Right ventricle myocardium inferior (tissue), 1 donor: Measurements from ENCODE around the gene ARHGEF37. TPM values are rescaled to one million over a fixed set of nuclear protein-coding genes. Genes with fewer than 3 reads are reported as not detected.
A peak's percentile ranks its signal among the peaks of the same experiment; 100 is the strongest.
"Not testable (repeated sequence)": the region's sequence is repeated elsewhere in the genome, so short reads cannot be mapped to it uniquely, and the experiment has no call there.

Experiments used
- ATAC-seq: fragments of 200-7000 bp; cut with Tn5 transposase; one replicate; pipeline ENCODE4 v1.9.1; 2020; ENCODE audit warnings: mild to moderate bottlenecking, moderate library complexity
- DNase-seq: peaks from one replicate; pipeline ENCODE4 v3.0.0; 2021; ENCODE audit errors: missing footprints
- intact Hi-C: fragments of 100-400 bp; cut with DNase I; formaldehyde crosslinking; loops from one replicate; pipeline ENCODE4 v1.11.0; 2022
- long read RNA-seq: library from polyadenylated mRNA; unstranded; transcript quantifications from one replicate; pipeline ENCODE4 v2.0.0, GENCODE V29; 2021
- total RNA-seq: library from RNA; stranded (reverse); fragmentation: NEBNext Ultra II Directional; extraction: Animal tissue kit (Norgen Biotek cat#: 25700); gene quantifications from one replicate; pipeline ENCODE4 v1.2.1, GENCODE V29; 2021
- donor health status: DM: no; HTN: yes; CAD: no; lungs with severe emphysema.

The ARHGEF37 gene, protein sequence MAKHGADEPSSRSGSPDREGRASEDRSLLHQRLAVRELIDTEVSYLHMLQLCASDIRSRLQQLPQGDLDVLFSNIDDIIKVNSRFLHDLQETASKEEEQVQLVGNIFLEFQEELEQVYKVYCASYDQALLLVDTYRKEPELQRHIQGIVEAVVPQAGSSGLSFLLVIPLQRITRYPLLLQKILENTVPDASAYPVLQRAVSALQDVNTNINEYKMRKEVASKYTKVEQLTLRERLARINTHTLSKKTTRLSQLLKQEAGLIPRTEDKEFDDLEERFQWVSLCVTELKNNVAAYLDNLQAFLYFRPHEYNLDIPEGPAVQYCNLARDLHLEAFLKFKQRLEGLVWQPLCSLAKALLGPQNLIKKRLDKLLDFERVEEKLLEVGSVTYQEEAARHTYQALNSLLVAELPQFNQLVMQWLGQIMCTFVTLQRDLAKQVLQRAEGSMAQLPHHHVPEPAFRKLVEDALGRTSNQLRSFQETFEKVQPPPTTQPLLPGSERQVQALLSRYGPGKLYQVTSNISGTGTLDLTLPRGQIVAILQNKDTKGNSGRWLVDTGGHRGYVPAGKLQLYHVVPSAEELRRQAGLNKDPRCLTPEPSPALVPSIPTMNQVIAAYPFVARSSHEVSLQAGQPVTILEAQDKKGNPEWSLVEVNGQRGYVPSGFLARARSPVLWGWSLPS
- total RNA-seq: 32.2 TPM
- long read RNA-seq, full-length matches to known transcripts: 23 of 43 reads
- long read RNA-seq, partial matches to known transcripts: 13 of 43 reads
- long read RNA-seq, other reads (novel, unspliced or antisense): 7 of 43 reads

DNA sequence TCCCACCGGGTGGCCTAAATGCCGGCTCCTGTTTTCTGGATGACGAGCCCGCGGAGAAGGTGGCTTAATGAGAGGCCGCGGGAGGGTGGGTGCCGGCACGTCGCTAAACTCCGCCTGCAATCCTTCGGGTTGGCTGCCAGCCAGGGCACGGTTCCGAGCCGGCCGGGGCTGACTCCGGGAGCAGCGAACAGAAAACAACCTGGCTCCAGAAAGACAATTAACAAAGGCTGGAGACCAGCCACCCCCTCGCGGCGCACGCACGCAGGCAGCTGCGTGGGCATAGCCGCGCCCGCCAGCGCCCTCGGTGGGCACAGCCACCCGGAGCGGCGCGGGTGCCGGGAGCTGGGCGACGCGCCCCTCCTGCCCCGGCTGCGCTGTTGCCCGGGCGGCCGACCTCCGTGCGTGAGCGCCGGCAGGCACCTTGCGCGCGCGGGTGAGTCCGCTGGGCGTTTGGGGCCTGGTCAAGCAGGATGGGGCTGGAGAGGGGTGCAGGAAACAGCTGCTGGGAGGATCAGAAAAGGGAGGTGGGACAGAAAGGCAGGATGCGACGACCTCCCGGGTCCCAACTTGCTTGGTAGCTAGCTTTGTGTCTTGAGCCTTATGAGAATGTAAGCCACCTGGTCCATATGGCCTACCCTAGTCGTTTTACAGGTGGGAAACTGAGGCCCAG is at the start of gene ARHGEF37:
Gene ARHGEF37, plus strand, starts transcription at position 307 of the 670 bp plus-strand sequence. CDS start 16,272 bp downstream, outside the sequence.
- intact Hi-C loops: no loop called here
- peak; percentile 93 for DNase-seq
- peak; percentile 86 for ATAC-seq

GRCh38 chr5:149532413-149532812 is 48.9 kb upstream of the ARHGEF37 start:
- ATAC-seq (no peak), DNase-seq (no peak)
- intact Hi-C loops: no loop called here

DNA sequence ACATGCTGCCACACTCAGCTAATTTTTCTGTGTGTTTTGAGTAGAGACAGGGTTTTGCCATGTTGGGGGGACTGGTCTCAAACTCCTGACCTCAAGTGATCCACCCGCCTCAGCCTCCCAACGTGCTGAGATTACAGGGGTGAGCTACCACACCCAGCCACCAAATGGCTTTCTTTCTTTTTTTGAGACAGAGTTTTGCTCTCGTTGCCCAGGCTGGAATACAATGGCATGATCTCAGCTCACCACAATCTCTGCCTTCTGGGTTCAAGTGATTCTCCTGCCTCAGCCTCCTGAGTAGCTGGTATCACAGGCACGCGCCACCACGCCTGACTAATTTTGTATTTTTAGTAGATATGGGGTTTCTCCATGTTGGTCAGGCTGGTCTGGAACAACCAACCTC is 45.5 kb upstream of the ARHGEF37 start:
- ATAC-seq, DNase-seq: not testable (repeated sequence)
- intact Hi-C loops: loop anchor here (2.0 kb wide), 1 partner anchor 13 kb away; no protein-coding TSS in a partner anchor

- ATAC-seq: no peak
These were observed 43.8 kb upstream of the ARHGEF37 start for GRCh38 chr5:149537374-149537975.

GRCh38 chr5:149540089-149540488 is 41.2 kb upstream of the ARHGEF37 start:
- intact Hi-C loops: no loop called here
- no peak for ATAC-seq

More at GRCh38 chr5:149537374-149537975, 43.8 kb upstream of the ARHGEF37 start:
- DNase-seq: no peak
- intact Hi-C loops: loop anchor here (2.0 kb wide), 1 partner anchor 15 kb away; no protein-coding TSS in a partner anchor

GRCh38 chr5:149541893-149542292 is 39.4 kb upstream of the ARHGEF37 start:
- intact Hi-C loops: no loop called here
- DNase-seq: no peak
- no peak for ATAC-seq

More at GRCh38 chr5:149540089-149540488, 41.2 kb upstream of the ARHGEF37 start:
- DNase-seq: no peak

GRCh38 chr5:149543361-149544027 is 37.8 kb upstream of the ARHGEF37 start:
- intact Hi-C loops: no loop called here
- DNase-seq (no peak), ATAC-seq (no peak)

DNA sequence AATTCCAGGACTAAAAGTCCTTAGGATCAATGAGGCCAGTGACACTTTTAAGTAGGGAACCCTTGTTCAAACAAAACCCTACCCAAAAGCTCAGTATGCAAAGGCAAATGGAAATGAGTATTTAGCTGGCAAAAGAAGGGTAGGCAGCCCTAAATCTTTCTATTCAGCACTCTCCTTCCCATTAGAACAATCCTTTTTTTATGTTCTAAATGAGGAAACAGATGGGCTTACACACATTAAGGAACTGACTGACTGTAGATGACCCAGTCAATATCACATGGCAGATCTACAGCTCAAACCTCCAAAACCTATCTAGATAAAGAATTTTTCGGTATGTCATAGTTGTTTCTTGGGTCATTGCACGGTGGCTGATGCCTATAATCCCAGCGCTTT is 37.3 kb upstream of the ARHGEF37 start:
- ATAC-seq (no peak), DNase-seq (no peak)
- intact Hi-C loops: no loop called here

DNA sequence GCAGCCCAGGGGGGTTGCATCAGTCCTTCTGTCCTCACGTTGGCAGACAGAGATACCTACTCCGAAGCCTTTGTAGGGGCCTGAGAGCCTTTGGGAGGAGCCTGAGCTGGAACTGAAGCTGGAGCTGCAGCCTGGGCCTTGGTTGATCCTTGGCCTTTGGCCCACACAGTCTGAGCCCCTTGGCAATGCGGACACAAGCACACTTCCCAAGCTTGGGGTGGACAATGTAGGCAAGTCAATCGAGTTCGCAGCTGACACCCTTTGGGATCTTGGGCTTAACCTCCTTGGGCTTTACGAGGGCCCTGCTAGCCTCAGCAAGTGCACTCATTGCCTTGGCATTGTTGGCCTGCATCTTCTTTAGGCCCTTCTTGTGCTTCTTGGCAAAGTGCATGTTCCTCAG is 36.0 kb upstream of the ARHGEF37 start:
- ATAC-seq: no peak
- intact Hi-C loops: no loop called here

DNA sequence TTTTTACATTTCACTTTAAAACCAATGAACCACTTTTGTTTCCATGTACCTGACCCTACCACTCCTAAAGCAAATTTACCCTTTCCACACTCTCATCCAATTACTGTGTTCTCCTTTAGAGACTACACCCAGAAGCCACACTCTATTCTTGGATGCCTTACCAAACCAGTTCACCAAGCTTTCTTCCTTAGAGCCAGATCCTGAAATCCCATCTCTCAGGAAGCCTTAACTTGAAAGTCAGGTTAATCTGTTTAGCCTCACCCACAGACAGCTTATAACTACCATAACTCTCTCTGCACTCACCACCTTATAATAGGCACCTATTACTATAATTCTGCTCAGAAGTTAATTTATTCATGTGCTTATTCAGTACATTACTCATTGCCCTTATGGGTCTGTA is 34.3 kb upstream of the ARHGEF37 start:
- intact Hi-C loops: no loop called here
- ATAC-seq: no peak
- DNase-seq: no peak

More for the DNA sequence above, 36.0 kb upstream of the ARHGEF37 start:
- no peak for DNase-seq

DNA sequence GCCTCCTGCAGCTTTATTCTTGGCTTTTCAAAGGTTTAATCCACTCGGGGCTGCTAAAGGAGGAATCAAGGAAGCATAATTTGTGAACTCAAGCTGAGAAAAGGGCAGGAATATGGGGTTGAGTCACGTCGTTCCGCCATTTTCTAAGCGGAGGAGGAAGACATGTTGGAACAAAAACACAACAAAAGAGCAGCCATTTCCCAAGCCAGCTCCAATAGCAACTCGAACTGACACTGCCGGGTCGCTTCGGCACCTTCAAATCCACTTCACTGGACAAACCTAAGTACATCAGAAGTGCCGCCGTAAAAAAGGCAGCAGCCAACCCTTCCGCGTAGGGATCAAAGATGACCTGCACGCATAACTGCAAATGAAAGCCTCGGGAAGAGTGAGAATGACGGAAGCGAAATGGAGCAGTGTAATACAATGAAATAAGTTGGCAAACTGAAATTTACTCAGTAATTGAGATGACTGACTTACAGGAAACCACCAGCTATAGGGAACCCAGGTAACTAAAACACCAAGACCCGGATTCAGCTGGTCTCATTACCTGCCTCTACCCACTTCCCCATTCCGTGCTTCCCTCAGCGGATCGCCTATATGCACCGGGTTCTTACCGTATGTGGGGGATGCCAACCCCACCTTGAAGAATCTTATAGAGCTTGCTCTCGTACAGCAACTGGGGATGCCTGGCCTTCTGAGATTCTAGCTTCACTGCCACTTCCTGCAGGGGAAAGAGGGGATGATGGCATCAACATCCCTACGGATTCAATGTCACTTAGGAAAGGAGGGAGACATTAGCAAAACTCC is 31.6 kb upstream of the ARHGEF37 start:
- ATAC-seq: no peak

DNA sequence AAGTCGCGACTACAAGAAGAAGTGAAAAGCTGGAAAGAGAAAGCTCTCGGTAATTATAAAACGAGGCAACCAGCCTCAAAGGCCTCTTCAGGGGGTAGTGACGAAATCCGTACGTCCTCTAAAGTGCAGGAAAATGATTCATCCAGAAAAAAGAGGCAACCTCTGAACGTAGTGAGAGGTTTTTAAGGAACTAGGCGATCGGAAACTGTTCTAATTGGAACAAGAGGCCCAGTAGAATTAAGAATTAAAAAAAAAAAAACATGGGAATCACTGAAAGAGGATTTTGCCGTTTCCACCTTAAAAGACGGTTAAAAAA is 31.1 kb upstream of the ARHGEF37 start:
- intact Hi-C loops: loop anchor here (2.0 to 5.0 kb wide), 3 partner anchors 33 to 488 kb away; partner anchors contain the start of gene SH3TC2
- no peak for ATAC-seq
- DNase-seq: no peak

More for the DNA sequence above, 31.6 kb upstream of the ARHGEF37 start:
- intact Hi-C loops: loop anchor here (2.0 to 5.0 kb wide), 3 partner anchors 32 to 487 kb away; partner anchors contain the start of gene SH3TC2
- DNase-seq: no peak

DNA sequence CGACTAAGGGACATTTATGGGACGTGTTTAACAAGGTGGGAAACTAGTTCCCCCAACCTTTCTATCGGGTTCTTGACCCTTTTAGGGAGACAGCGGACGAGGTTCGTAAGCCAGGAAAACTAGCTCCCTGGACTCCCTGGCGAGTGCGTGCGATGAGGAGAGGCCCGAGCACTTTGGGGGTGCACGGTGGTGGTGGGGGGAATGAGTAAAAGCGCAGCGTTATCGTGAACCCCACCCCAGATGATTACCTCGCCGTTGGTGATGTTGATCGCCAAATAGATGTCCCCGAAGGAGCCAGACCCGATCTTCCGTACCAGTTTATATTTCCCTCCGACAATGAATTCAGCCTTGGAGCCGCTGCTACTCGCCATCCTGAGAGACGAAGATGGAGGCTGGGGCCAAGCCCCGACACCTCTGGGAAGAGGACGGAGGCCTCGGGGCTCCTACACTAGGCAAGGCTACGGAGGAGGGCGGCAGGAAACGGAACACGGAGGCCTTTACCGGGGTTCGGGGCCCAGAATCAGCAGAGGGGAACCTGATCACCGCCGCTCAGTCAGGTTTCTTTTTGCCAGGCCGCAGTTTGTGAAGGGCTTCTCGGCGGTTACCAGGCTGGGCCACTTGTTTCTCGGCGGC is 30.6 kb upstream of the ARHGEF37 start:
- intact Hi-C loops: loop anchor here (1.0 to 5.0 kb wide), 4 partner anchors 33 to 488 kb away; partner anchors contain the start of gene SH3TC2

DNA sequence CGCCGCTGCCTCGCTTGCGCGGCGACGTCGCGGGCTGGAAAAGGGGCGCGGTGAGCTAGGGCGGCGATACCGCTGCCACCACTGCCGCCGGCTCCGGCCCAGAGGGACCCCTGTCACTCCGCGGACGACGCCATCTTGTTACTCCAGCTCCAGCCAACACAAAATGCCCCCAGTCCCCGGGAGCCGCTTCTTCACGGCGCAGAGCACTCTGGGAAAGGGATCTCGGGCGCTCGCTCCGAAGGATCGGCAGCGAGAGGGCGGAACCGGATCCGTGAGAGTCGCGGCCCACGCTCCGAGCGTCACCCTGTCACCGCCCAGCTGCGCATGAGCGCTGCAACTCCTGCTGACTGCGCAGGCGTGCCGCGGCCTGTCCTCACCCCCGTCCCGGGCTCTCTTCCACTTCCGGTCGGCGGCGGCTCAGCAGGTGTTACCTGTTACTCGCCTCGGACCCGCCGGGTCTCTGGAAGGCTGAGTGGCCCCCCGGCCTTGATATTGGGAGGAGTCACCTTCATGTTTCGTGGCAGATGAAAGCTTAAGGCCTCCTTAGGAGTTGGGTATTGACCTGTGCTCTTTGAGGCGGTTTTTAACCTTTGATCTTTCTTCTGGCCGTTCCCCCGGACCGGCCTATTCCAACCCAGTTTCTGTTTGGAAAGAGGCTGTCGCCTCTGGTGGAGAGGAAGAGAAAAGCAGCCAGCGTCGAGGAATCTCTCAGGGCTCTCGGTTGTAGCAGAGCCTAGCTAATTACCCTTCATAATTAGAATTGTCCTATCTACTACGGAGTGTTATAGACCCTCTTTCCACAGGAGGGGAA is 29.9 kb upstream of the ARHGEF37 start, which contains the start of gene CSNK1A1:
Gene CSNK1A1, minus strand, starts transcription at position 213 of the 811 bp plus-strand sequence. CDS start 475 bp downstream, outside the sequence.
- ATAC-seq (peak; percentile 98), DNase-seq (peak; percentile 99)
- intact Hi-C loops: loop anchor here (1.0 to 5.0 kb wide), 4 partner anchors 34 to 489 kb away; partner anchors contain the start of gene SH3TC2

More for the DNA sequence above, 30.6 kb upstream of the ARHGEF37 start:
- ATAC-seq (no peak), DNase-seq (no peak)

DNA sequence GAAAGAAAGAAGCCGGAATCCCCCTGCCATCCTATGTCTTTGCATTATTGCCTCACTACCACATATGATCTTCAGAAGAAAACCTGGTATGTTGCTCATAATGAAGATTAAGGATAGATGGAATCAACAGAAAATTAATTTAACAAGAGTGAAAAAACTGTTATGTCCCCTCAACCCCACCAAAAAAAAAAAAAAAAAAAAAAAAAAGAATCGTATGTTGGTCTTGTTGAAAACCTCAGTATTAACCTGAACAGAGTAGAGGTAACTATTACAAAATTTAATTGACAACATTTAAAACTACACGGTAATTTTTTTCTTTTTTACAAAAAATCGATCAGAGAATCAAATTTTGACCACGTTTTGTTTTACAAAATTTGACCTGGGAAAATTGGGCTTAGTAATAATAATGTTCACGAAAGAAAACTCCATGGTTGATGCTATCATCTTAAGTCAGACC is 29.2 kb upstream of the ARHGEF37 start:
- no peak for ATAC-seq
- intact Hi-C loops: loop anchor here (5.0 kb wide), 2 partner anchors 35 to 490 kb away; partner anchors contain the start of gene SH3TC2
- no peak for DNase-seq
